HG02678 (cell line): ENCODE results near the gene CBY1.

Experiments
- ATAC-seq: cut with Tn5 transposase; IDR thresholded peaks from one replicate; pipeline ENCODE4 v1.9.1; 2021; ENCODE audit warnings: mild to moderate bottlenecking, moderate library complexity; ENCODE audit not compliant: unreplicated experiment

Gene CBY1

GRCh38 chr22:38719196-38719595 is 62.8 kb downstream of the CBY1 start:
- no peak for ATAC-seq

GRCh38 chr22:38720350-38720749 is 63.9 kb downstream of the CBY1 start:
- no peak for ATAC-seq

- ATAC-seq: no peak
These were observed 65.1 kb downstream of the CBY1 start for GRCh38 chr22:38721551-38721950.
